Gastrocnemius medialis (tissue), 4 donors: ENCODE results near the gene CLUH. TPM values are rescaled to one million over a fixed set of nuclear protein-coding genes. Genes with fewer than 3 reads are reported as not detected.
A peak's percentile ranks its signal among the peaks of the same experiment; 100 is the strongest.

Experiments
- ATAC-seq, 2 donors: fragments of 150-250 bp; one replicate each; pipeline ENCODE4 v1.9.1; 2016
- DNase-seq, 2 donors: peaks; one replicate each; pipeline ENCODE4 v3.0.0-alpha.2; 2019
- H3K27ac ChIP-seq, 4 donors: fragments of 200-600 bp; sonication (generic); 1 replicate in 1 of 4; 2 replicates in 3 of 4; pipeline ENCODE4 v1.5.1; 2016 to 2018; ENCODE audit warnings: mild to moderate bottlenecking in 2 of 4, moderate library complexity in 1 of 4
- H3K27me3 ChIP-seq, 3 donors: fragments of 200-600 bp; sonication (generic) in 2 of 3; 1 replicate in 1 of 3; 2 replicates in 2 of 3; pipeline versions ENCODE4 v1.5.1 to v1.6.0; 2016 to 2019; ENCODE audit warnings: mild to moderate bottlenecking in 1 of 3, moderate library complexity in 1 of 3
- H3K36me3 ChIP-seq, 2 donors: fragments of 200-600 bp; sonication (generic) in 1 of 2; one replicate each; pipeline ENCODE4 v1.5.1; 2017 to 2018
- H3K4me1 ChIP-seq, 2 donors: fragments of 200-600 bp; sonication (generic) in 1 of 2; one replicate each; pipeline ENCODE4 v1.5.1; 2016 to 2017; ENCODE audit warnings: mild to moderate bottlenecking in 2 of 2
- H3K4me3 ChIP-seq, 4 donors: fragments of 200-600 bp; sonication (generic) in 3 of 4; 1 replicate in 1 of 4; 2 replicates in 3 of 4; pipeline ENCODE4 v1.5.1; 2016 to 2019; ENCODE audit warnings: mild to moderate bottlenecking in 2 of 4
- H3K9me3 ChIP-seq, 3 donors: fragments of 200-600 bp; sonication (generic) in 2 of 3; 1 replicate in 1 of 3; 2 replicates in 2 of 3; pipeline ENCODE4 v1.5.1; 2016 to 2019
- CTCF ChIP-seq, 5 experiments: fragments of 450-650 bp in 3 of 5; fragments of 200-600 bp in 2 of 5; sonication (generic) in 2 of 5; IDR thresholded peaks in 4 of 5; conservative IDR thresholded peaks in 1 of 5; 1 replicate in 4 of 5; 2 replicates in 1 of 5; pipeline ENCODE4 v1.5.1; 2016 to 2019; ENCODE audit warnings: antibody characterized with exemption in 5 of 5, mild to moderate bottlenecking in 3 of 5, moderate library complexity in 3 of 5
- POLR2A ChIP-seq, 2 donors: fragments of 450-650 bp; IDR thresholded peaks; one replicate each; pipeline ENCODE4 v1.6.1; 2017; ENCODE audit warnings: antibody characterized with exemption in 2 of 2, mild to moderate bottlenecking in 2 of 2, moderate library complexity in 2 of 2
- in situ Hi-C, 4 donors: fragments of 200-750 bp; cut with MboI; loops; one replicate each; pipeline versions ENCODE4 v1.15.0 to v1.8.0; 2017; ENCODE audit warnings: low sequenced_read_pairs in 4 of 4
- intact Hi-C: fragments of 100-400 bp; cut with DNase I; formaldehyde crosslinking; loops from one replicate; pipeline ENCODE4 v1.15.1; 2023; ENCODE audit warnings: low total_unique reads
- total RNA-seq, 4 donors: library from RNA; depleted of rRNA; stranded (reverse); fragments of >200 nt; gene quantifications; one replicate each; pipeline versions ENCODE4 v1.1.0 to v1.2.3, GENCODE V29; 2016

CLUH gene
- total RNA-seq = 100 to 1,000 TPM; 104 to 286 (median 211) TPM

GRCh38 chr17:2711608-2712299 lies at the start of gene CLUH:
CLUH (minus strand) TSS chr17:2711764; CDS start chr17:2711661, 103 bp downstream.
- H3K4me3 ChIP-seq = peak within 1 kb of the TSS; percentile 65 to 84 (median 77)
- peak; percentile 98 to 99 for TF ChIP-seq POLR2A (IDR thresholded peaks at IDR 0.05)
- TF ChIP-seq CTCF (IDR thresholded peaks at IDR 0.05 in 4 of 5, conservative IDR thresholded peaks at IDR 0.05 in 1 of 5) = peak in 1 of 5 experiments; percentile 49
- in situ Hi-C loops = loop anchor here in 2 of 4 donors (10.0 to 25.0 kb wide), 2 partner anchors 117 to 299 kb away; partner anchors contain the start of genes PAFAH1B1 (in 2 of the 2) and MNT (in 1 of the 2)
- no peaks in the 10 kb centered on the region for H3K36me3 ChIP-seq
- H3K9me3 ChIP-seq = no peaks in the 10 kb centered on the region
- H3K27ac ChIP-seq = peak within 1 kb of the TSS; percentile 91 to 98 (median 96)
- H3K4me1 ChIP-seq = peaks cover 45 to 52% of the 10 kb centered on the region in 2 donors
- DNase-seq (peak; percentile 94 to 98), ATAC-seq (peak; percentile 52 to 61)
- intact Hi-C loops = loop anchor here (1.0 to 5.0 kb wide), 6 partner anchors 25 to 319 kb away; partner anchors contain the start of genes MNT and PAFAH1B1
- no peaks in the 10 kb centered on the region for H3K27me3 ChIP-seq

GRCh38 chr17:2758870-2759269 lies 47.3 kb upstream of the CLUH start:
- Histone ChIP-seq H3K27me3 (peaks cover 36 to 53% (median 37%) of the 10 kb centered on the region in 3 donors), H3K27ac (no peak overlapping the region), H3K9me3 (no peaks in the 10 kb centered on the region), H3K4me3 (no peak overlapping the region), H3K4me1 (peaks cover 4% of the 10 kb centered on the region in 2 donors), H3K36me3 (no peaks in the 10 kb centered on the region)
- no peak for ATAC-seq
- no peak for DNase-seq
- in situ Hi-C loops = no loop called here
- intact Hi-C loops = no loop called here
- no peak for TF ChIP-seq POLR2A (IDR thresholded peaks at IDR 0.05)
- no peak for TF ChIP-seq CTCF (IDR thresholded peaks at IDR 0.05 in 4 of 5, conservative IDR thresholded peaks at IDR 0.05 in 1 of 5)

GRCh38 chr17:2755891-2756724 lies 44.5 kb upstream of the CLUH start:
- TF ChIP-seq POLR2A (IDR thresholded peaks at IDR 0.05) = no peak
- H3K27ac ChIP-seq = no peak overlapping the region
- no peaks in the 10 kb centered on the region for H3K36me3 ChIP-seq
- no peaks in the 10 kb centered on the region for H3K9me3 ChIP-seq
- DNase-seq (no peak), ATAC-seq (no peak)
- H3K27me3 ChIP-seq = peaks cover 31 to 47% (median 37%) of the 10 kb centered on the region in 3 donors
- H3K4me1 ChIP-seq = peaks cover 4% of the 10 kb centered on the region in 2 donors
- in situ Hi-C loops (no loop called here), intact Hi-C loops (no loop called here)
- peak overlapping the region in 3 of 4 donors; percentile 2 to 18 (median 15) for H3K4me3 ChIP-seq

GRCh38 chr17:2751491-2751890 lies 39.9 kb upstream of the CLUH start:
- in situ Hi-C loops = no loop called here

More at GRCh38 chr17:2751491-2751890, 39.9 kb upstream of the CLUH start:
- Histone ChIP-seq H3K4me1 (peaks cover 4% of the 10 kb centered on the region in 2 donors), H3K4me3 (no peak overlapping the region), H3K27ac (no peak overlapping the region), H3K36me3 (no peaks in the 10 kb centered on the region), H3K9me3 (no peaks in the 10 kb centered on the region), H3K27me3 (peaks cover 34 to 46% (median 39%) of the 10 kb centered on the region in 3 donors)
- intact Hi-C loops = no loop called here
- DNase-seq (no peak), ATAC-seq (no peak)
- no peak for TF ChIP-seq CTCF (IDR thresholded peaks at IDR 0.05 in 4 of 5, conservative IDR thresholded peaks at IDR 0.05 in 1 of 5)
- no peak for TF ChIP-seq POLR2A (IDR thresholded peaks at IDR 0.05)
